GM06990 (cell line): Measurements from ENCODE around the gene IFNG-AS1.

Experiments
- DNase-seq: peaks from one replicate; pipeline ENCODE4 v3.0.0-alpha.2; 2011; ENCODE audit not compliant: insufficient read length; ENCODE audit errors: extremely low read depth
- H3K27me3 ChIP-seq: replicated peaks from 2 replicates; pipeline ENCODE4 v1.6.0; 2011; ENCODE audit warnings: low read length; ENCODE audit not compliant: control insufficient read depth, insufficient read depth
- H3K36me3 ChIP-seq: 2 replicates; pipeline ENCODE4 v1.5.1; 2011; ENCODE audit warnings: low read length; ENCODE audit not compliant: control insufficient read depth, insufficient read depth
- H3K4me3 ChIP-seq: replicated peaks from 2 replicates; pipeline ENCODE4 v1.5.1; 2011; ENCODE audit warnings: low read depth, mild to moderate bottlenecking, control low read depth, low read length
- TF ChIP-seq, protein P1 (sequence below): IDR thresholded peaks from 2 replicates; pipeline ENCODE4 v1.5.1; 2011; ENCODE audit warnings: low read length, control low read depth, mild to moderate bottlenecking, inconsistent platforms; ENCODE audit not compliant: insufficient read depth, poor library complexity, severe bottlenecking

Gene IFNG-AS1

DNA sequence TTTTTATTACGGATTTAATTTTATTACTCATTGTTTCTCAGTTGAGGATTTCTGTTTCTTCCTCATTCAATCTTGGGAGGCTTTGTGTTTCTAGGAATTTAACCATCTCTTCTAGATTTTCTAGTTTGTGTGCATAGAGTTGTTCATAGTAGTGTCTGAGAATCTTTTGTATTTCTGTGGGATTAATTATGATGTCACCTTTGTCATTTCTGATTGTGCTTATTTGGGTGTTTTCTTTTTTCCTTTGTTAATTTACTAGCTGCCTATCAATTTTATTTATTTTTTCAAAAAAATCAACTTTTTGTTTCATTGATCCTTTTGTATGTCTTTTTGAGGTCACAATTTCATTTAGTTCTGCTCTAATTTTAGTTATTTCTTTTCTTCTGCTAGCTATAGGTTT is 75.9 kb downstream of the IFNG-AS1 start:
- H3K36me3 ChIP-seq: no peaks in the 10 kb centered on the region
- H3K27me3 ChIP-seq: no peaks in the 10 kb centered on the region
- no peak overlapping the region for H3K4me3 ChIP-seq
- DNase-seq: no peak
- TF ChIP-seq, protein P1, sequence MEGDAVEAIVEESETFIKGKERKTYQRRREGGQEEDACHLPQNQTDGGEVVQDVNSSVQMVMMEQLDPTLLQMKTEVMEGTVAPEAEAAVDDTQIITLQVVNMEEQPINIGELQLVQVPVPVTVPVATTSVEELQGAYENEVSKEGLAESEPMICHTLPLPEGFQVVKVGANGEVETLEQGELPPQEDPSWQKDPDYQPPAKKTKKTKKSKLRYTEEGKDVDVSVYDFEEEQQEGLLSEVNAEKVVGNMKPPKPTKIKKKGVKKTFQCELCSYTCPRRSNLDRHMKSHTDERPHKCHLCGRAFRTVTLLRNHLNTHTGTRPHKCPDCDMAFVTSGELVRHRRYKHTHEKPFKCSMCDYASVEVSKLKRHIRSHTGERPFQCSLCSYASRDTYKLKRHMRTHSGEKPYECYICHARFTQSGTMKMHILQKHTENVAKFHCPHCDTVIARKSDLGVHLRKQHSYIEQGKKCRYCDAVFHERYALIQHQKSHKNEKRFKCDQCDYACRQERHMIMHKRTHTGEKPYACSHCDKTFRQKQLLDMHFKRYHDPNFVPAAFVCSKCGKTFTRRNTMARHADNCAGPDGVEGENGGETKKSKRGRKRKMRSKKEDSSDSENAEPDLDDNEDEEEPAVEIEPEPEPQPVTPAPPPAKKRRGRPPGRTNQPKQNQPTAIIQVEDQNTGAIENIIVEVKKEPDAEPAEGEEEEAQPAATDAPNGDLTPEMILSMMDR: no peak

DNA sequence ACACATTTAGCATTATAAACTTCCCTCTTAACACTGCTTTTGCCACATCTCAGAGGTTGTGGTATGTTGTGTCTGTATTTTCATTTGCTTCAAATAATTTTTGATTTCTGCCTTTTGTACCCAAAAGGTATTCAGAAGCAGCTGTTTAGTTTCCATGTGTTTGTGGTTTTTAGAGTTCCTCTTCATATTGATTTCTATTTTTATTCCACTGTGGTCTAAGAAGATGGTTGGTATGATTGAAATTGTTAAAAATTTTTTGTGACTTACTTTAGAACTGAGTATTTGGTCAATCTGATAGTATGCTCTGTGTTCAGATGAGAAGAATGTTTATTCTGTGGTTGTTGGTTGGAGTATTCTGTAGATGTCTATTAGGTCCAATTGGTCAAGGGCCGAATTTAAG is 76.4 kb downstream of the IFNG-AS1 start:
- no peak for DNase-seq
- H3K4me3 ChIP-seq: no peak overlapping the region
- H3K36me3 ChIP-seq: no peaks in the 10 kb centered on the region
- TF ChIP-seq, protein P1: no peak
- no peaks in the 10 kb centered on the region for H3K27me3 ChIP-seq

DNA sequence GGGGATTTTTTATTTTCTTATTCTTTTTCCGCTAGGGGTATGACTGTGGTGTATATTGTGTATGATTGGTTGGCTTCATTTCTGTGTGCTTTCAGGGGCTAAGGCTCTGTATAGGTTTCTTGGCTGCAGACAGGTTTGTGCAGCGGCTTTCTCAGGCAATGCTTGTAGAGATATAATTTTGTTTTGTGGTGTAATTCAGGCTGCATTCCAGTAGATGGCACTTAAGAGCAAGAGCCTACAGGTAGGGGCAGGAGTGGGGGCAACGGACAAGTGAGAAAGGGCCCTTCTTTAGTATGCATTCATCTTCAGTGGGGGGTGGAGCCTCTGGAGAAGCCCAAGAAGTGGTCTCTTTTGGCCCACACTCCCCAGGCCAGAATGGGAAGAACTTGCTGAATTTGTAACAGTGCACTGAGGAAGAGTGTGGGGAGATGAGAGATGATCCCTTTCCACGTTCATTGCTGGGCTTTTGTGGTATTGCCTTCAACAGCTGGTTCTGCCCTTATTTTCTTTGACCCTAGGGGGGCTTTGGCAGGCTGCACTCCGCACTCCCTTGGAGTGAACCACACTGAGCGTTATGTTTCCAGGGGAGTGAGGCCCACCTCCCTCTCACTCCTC is 78.6 kb downstream of the IFNG-AS1 start:
- Histone ChIP-seq H3K27me3 (no peaks in the 10 kb centered on the region), H3K36me3 (no peaks in the 10 kb centered on the region), H3K4me3 (no peak overlapping the region)
- DNase-seq: no peak
- TF ChIP-seq, protein P1: peak; percentile 37

DNA sequence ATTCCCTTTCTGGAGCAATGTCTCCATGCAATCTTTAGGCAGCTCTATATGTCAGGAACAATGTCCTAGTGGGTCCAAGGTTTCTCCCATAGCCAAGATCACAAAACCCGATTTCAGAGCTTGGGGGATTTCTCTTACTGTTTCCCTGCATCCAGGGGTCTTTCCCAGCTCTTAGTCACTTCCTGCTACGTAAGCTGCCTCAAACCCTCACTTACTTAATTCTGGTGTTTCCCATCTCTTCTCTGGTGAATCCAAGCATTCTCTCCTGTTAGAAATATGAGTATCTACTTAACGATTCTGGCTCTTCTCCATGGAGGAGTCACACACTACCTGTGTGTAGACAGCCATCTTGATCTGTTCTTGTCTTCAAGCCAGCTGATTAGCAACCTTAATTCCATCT is 80.0 kb downstream of the IFNG-AS1 start:
- DNase-seq: no peak
- TF ChIP-seq, protein P1: no peak

More for the DNA sequence above, 80.0 kb downstream of the IFNG-AS1 start:
- H3K27me3 ChIP-seq: no peaks in the 10 kb centered on the region
- H3K4me3 ChIP-seq: no peak overlapping the region
- H3K36me3 ChIP-seq: no peaks in the 10 kb centered on the region
